Measurements from ENCODE around the gene EMP2. TPM values are rescaled to one million over a fixed set of nuclear protein-coding genes. Genes with fewer than 3 reads are reported as not detected.
A peak's percentile ranks its signal among the peaks of the same experiment; 100 is the strongest.

EMP2 gene
- polyA plus RNA-seq, 3 donors = not detected

DNA sequence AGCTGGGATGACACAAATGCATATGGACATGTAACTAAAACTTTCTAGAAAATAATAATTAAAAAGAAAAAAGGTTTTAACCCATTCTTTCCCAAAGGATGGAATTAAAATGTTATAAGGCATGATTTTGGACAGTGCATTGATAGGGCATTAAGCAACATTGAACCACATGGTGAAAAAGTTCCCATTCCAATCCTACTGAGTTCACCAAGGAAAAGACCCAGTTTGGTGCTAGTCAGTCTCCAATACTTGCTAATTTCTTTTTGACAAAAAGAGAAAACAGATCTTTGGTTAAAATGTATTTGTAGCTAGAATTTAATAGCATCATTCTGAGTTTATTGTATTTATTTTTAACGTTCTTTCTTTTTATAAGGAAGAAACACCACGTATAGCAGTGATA, 28.1 kb downstream of the EMP2 start:
- H3K9me3 ChIP-seq (replicated peaks in 1 of 2; ENCODE audit: control insufficient read depth in 1 of 2, insufficient read depth in 1 of 2, low read length in 2 of 2) = peaks cover 4 to 10% of the 10 kb centered on the region in 2 donors
- H3K27ac ChIP-seq (ENCODE audit: low read depth in 1 of 2, low read length in 2 of 2) = no peak overlapping the region
- no CpG with 5 or more reads among the region's 2 CpGs for WGBS (ENCODE audit: insufficient coverage)
- H3K4me1 Mint-ChIP-seq = peaks cover 11% of the 10 kb centered on the region
- peaks cover 9 to 18% (median 11%) of the 10 kb centered on the region in 7 donors for H3K9me3 Mint-ChIP-seq
- no peak overlapping the region for H2AFZ ChIP-seq (ENCODE audit: insufficient read depth, low read depth, low read length, poor library complexity, severe bottlenecking)
- H3K36me3 ChIP-seq (replicated peaks in 1 of 2; ENCODE audit: control insufficient read depth in 1 of 2, insufficient read depth in 2 of 2, low read length in 2 of 2) = no peaks in the 10 kb centered on the region
- peak overlapping the region; percentile 68 for H3K4me2 ChIP-seq (replicated peaks; ENCODE audit: extremely low read depth, low read length, poor library complexity, severe bottlenecking)
- no peaks in the 10 kb centered on the region for H4K20me1 ChIP-seq (ENCODE audit: insufficient read depth, low read length)
- H3K9ac ChIP-seq (ENCODE audit: insufficient read depth, low read length, poor library complexity, severe bottlenecking) = no peak overlapping the region
- peaks cover 7 to 12% of the 10 kb centered on the region in 2 donors for H3K4me1 ChIP-seq (ENCODE audit: control insufficient read depth in 1 of 2, insufficient read depth in 2 of 2, low read length in 2 of 2)
- H3K79me2 ChIP-seq (ENCODE audit: insufficient read depth, low read length) = no peaks in the 10 kb centered on the region
- H3K27me3 ChIP-seq (ENCODE audit: control insufficient read depth in 2 of 2, insufficient read depth in 2 of 2, low read length in 2 of 2) = no peaks in the 10 kb centered on the region
- H3K4me3 ChIP-seq (replicated peaks in 1 of 3; ENCODE audit: low read depth in 2 of 3, low read length in 3 of 3) = no peak overlapping the region
- intact Hi-C loops (cut with micrococcal nuclease) = no loop called here
- H3K4me3 Mint-ChIP-seq = no peak overlapping the region
- H3K36me3 Mint-ChIP-seq = no peaks in the 10 kb centered on the region
- DNase-seq = no peak
- TF ChIP-seq, protein P1, sequence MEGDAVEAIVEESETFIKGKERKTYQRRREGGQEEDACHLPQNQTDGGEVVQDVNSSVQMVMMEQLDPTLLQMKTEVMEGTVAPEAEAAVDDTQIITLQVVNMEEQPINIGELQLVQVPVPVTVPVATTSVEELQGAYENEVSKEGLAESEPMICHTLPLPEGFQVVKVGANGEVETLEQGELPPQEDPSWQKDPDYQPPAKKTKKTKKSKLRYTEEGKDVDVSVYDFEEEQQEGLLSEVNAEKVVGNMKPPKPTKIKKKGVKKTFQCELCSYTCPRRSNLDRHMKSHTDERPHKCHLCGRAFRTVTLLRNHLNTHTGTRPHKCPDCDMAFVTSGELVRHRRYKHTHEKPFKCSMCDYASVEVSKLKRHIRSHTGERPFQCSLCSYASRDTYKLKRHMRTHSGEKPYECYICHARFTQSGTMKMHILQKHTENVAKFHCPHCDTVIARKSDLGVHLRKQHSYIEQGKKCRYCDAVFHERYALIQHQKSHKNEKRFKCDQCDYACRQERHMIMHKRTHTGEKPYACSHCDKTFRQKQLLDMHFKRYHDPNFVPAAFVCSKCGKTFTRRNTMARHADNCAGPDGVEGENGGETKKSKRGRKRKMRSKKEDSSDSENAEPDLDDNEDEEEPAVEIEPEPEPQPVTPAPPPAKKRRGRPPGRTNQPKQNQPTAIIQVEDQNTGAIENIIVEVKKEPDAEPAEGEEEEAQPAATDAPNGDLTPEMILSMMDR (IDR thresholded peaks at IDR 0.05) = no peak
- no peak overlapping the region for H3K27ac Mint-ChIP-seq
- H3K27me3 Mint-ChIP-seq (ENCODE audit: low read depth in 3 of 3) = peaks cover 5 to 8% (median 6%) of the 10 kb centered on the region in 3 donors

DNA sequence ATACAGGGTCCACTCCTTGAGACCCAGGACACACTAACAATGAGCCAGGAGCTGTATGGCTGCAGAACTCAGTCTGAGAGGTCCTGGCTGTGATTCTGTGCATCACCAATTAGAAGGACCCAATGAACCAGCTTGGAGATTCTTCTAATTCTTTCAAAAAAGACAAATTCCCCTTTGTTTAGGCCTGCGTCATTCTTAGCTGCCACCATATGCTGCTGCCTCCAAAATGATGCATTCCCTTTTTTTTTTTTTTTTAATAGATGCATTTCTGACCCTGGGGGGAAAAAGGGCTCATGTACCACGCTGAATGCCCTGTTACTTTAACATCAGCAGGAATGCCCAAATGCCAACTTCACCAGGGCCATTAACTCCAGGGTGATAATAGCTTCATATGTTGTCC, 28.5 kb downstream of the EMP2 start:
- H3K36me3 ChIP-seq (replicated peaks in 1 of 2; ENCODE audit: control insufficient read depth in 1 of 2, insufficient read depth in 2 of 2, low read length in 2 of 2) = no peaks in the 10 kb centered on the region
- H3K27ac Mint-ChIP-seq = no peak overlapping the region
- no peak overlapping the region for H2AFZ ChIP-seq (ENCODE audit: insufficient read depth, low read depth, low read length, poor library complexity, severe bottlenecking)
- no peak overlapping the region for H3K4me3 Mint-ChIP-seq
- intact Hi-C loops (cut with micrococcal nuclease) = no loop called here
- TF ChIP-seq, protein P1 (IDR thresholded peaks at IDR 0.05) = no peak
- DNase-seq = no peak
- H3K9me3 Mint-ChIP-seq = peaks cover 10 to 18% (median 15%) of the 10 kb centered on the region in 7 donors
- peaks cover 7 to 12% of the 10 kb centered on the region in 2 donors for H3K4me1 ChIP-seq (ENCODE audit: control insufficient read depth in 1 of 2, insufficient read depth in 2 of 2, low read length in 2 of 2)
- H3K4me3 ChIP-seq (replicated peaks in 1 of 3; ENCODE audit: low read depth in 2 of 3, low read length in 3 of 3) = no peak overlapping the region
- no peak overlapping the region for H3K4me2 ChIP-seq (replicated peaks; ENCODE audit: extremely low read depth, low read length, poor library complexity, severe bottlenecking)
- H3K27me3 Mint-ChIP-seq (ENCODE audit: low read depth in 3 of 3) = peaks cover 5 to 8% (median 6%) of the 10 kb centered on the region in 3 donors
- no peak overlapping the region for H3K9ac ChIP-seq (ENCODE audit: insufficient read depth, low read length, poor library complexity, severe bottlenecking)
- H3K27ac ChIP-seq (ENCODE audit: low read depth in 1 of 2, low read length in 2 of 2) = no peak overlapping the region
- H3K9me3 ChIP-seq (replicated peaks in 1 of 2; ENCODE audit: control insufficient read depth in 1 of 2, insufficient read depth in 1 of 2, low read length in 2 of 2) = peaks cover 4 to 10% of the 10 kb centered on the region in 2 donors
- no peaks in the 10 kb centered on the region for H3K79me2 ChIP-seq (ENCODE audit: insufficient read depth, low read length)
- H3K27me3 ChIP-seq (ENCODE audit: control insufficient read depth in 2 of 2, insufficient read depth in 2 of 2, low read length in 2 of 2) = no peaks in the 10 kb centered on the region
- no peaks in the 10 kb centered on the region for H3K36me3 Mint-ChIP-seq
- H4K20me1 ChIP-seq (ENCODE audit: insufficient read depth, low read length) = no peaks in the 10 kb centered on the region
- H3K4me1 Mint-ChIP-seq = peaks cover 11% of the 10 kb centered on the region
- WGBS (ENCODE audit: insufficient coverage) = no CpG with 5 or more reads among the region's 2 CpGs
